OCI-M1 (cell line): Measurements from ENCODE around the gene ADRM1.

Experiments
- DNase-seq: peaks from one replicate; lab custom pipeline; 2025; lab: John Stamatoyannopoulos, UW

Gene ADRM1

GRCh38 chr20:62323980-62324906 lies 21.4 kb downstream of the ADRM1 start:
- no peak for DNase-seq

GRCh38 chr20:62325172-62325905 lies 22.5 kb downstream of the ADRM1 start:
- DNase-seq: no peak

- no peak for DNase-seq
Observed at GRCh38 chr20:62326559-62326958, 23.8 kb downstream of the ADRM1 start.

- DNase-seq: no peak
Observed at GRCh38 chr20:62326959-62327725, 24.3 kb downstream of the ADRM1 start.

- no peak for DNase-seq
Observed at GRCh38 chr20:62327726-62328495, 25.1 kb downstream of the ADRM1 start.

GRCh38 chr20:62328684-62329388 lies 26.0 kb downstream of the ADRM1 start:
- no peak for DNase-seq

- no peak for DNase-seq
Observed at GRCh38 chr20:62329389-62330377, 26.9 kb downstream of the ADRM1 start.

- DNase-seq: no peak
Observed at GRCh38 chr20:62330576-62331317, 27.9 kb downstream of the ADRM1 start.

GRCh38 chr20:62331347-62331746 lies 28.6 kb downstream of the ADRM1 start:
- DNase-seq: no peak

GRCh38 chr20:62332421-62332820 lies 29.6 kb downstream of the ADRM1 start:
- no peak for DNase-seq

- no peak for DNase-seq
Observed at GRCh38 chr20:62332989-62333819, 30.4 kb downstream of the ADRM1 start.

GRCh38 chr20:62333820-62334595 lies 31.2 kb downstream of the ADRM1 start:
- no peak for DNase-seq

- DNase-seq: no peak
Observed at GRCh38 chr20:62334881-62335280, 32.1 kb downstream of the ADRM1 start.

- DNase-seq: no peak
Observed at GRCh38 chr20:62335532-62335931, 32.7 kb downstream of the ADRM1 start.

- no peak for DNase-seq
Observed at GRCh38 chr20:62336329-62336728, 33.5 kb downstream of the ADRM1 start.

GRCh38 chr20:62336775-62337557 lies 34.2 kb downstream of the ADRM1 start:
- DNase-seq: no peak
